ENCODE data around the gene PSMD14. TPM values are rescaled to one million over a fixed set of nuclear protein-coding genes. Genes with fewer than 3 reads are reported as not detected.

The PSMD14 gene
- total and polyA plus RNA-seq, 2 of the 13 experiments (the other 11 are each of a cell fraction or from before 2014, with no cell fraction given), result 60.6 to 149 TPM

GRCh38 chr2:161308178-161308955, at the start of gene PSMD14 (continued):
- TF ChIP-seq ZBTB25 (CRISPR knock-in tag; IDR thresholded peaks at IDR 0.05) (peak; percentile 86), ZSCAN31 (CRISPR knock-in tag; IDR thresholded peaks at IDR 0.05; ENCODE audit: low read depth) (peak; percentile 89), GTF3A (CRISPR knock-in tag; conservative IDR thresholded peaks at IDR 0.05) (no peak), ZNF564 (CRISPR knock-in tag; IDR thresholded peaks at IDR 0.05) (peak; percentile 90; the same call in 1 of the 2 replicates), SNAPC4 (CRISPR knock-in tag; IDR thresholded peaks at IDR 0.05) (peak; percentile 95), IKZF5 (CRISPR knock-in tag; IDR thresholded peaks at IDR 0.05) (peak; percentile 97), KMT2B (CRISPR knock-in tag; IDR thresholded peaks at IDR 0.05) (peak; percentile 99), ZSCAN21 (CRISPR knock-in tag; IDR thresholded peaks at IDR 0.05; ENCODE audit: borderline replicate concordance) (peak; percentile 89), MIER3 (CRISPR knock-in tag; IDR thresholded peaks at IDR 0.05; ENCODE audit: borderline replicate concordance) (peak; percentile 76), ZEB1 (IDR thresholded peaks at IDR 0.05; ENCODE audit: insufficient replicate concordance, low read depth) (peak; percentile 41), GABPB1 (CRISPR knock-in tag; IDR thresholded peaks at IDR 0.05) (peak; percentile 100), MEIS1 (CRISPR knock-in tag; IDR thresholded peaks at IDR 0.05; ENCODE audit: borderline replicate concordance) (peak; percentile 65; the same call in 1 of the 2 replicates), ZNF589 (CRISPR knock-in tag; conservative IDR thresholded peaks at IDR 0.05) (no peak), PHB2 (IDR thresholded peaks at IDR 0.05; ENCODE audit: partially characterized antibody) (no peak), ZNF496 (CRISPR knock-in tag; IDR thresholded peaks at IDR 0.05; ENCODE audit: insufficient replicate concordance) (no peak), SNAI1 (CRISPR knock-in tag; IDR thresholded peaks at IDR 0.05; ENCODE audit: borderline replicate concordance) (peak; percentile 97), CAMTA2 (CRISPR knock-in tag; IDR thresholded peaks at IDR 0.05; ENCODE audit: borderline replicate concordance) (peak; percentile 96; the same call in 1 of the 2 replicates), FLYWCH1 (CRISPR knock-in tag; IDR thresholded peaks at IDR 0.05) (peak; percentile 86; the same call in 1 of the 2 replicates), ZNF776 (CRISPR knock-in tag; IDR thresholded peaks at IDR 0.05) (peak; percentile 83), MED1 (CRISPR knock-in tag; IDR thresholded peaks at IDR 0.05) (peak; percentile 67; the same call in 1 of the 2 replicates), ZNF549 (CRISPR knock-in tag; IDR thresholded peaks at IDR 0.05) (no peak), ZNF543 (CRISPR knock-in tag; IDR thresholded peaks at IDR 0.05) (peak; percentile 91; the same call in 1 of the 2 replicates), JDP2 (CRISPR knock-in tag; IDR thresholded peaks at IDR 0.05; ENCODE audit: borderline replicate concordance) (no peak; the same call in 1 of the 2 replicates), ELF1 (CRISPR knock-in tag; IDR thresholded peaks at IDR 0.05) (peak; percentile 99)

Measured in HepG2 (cell line).